Neural progenitor cell (in vitro differentiated cells): Measurements from ENCODE around the gene PARVG. TPM values are rescaled to one million over a fixed set of nuclear protein-coding genes. Genes with fewer than 3 reads are reported as not detected.

ENCODE experiments used
- DNase-seq: peaks from one replicate; pipeline ENCODE4 v3.0.0-alpha.2; 2016; ENCODE audit warnings: low spot score
- H2AFZ ChIP-seq: fragments of 200-600 bp; sonication (generic); replicated peaks from 2 replicates; pipeline ENCODE4 v1.6.1; 2016; ENCODE audit warnings: antibody characterized with exemption
- H3F3A ChIP-seq: fragments of 200-600 bp; sonication (generic); 2 replicates; pipeline ENCODE4 v1.6.1; 2016; ENCODE audit warnings: antibody characterized with exemption, low read depth
- H3K27ac ChIP-seq: fragments of 200-600 bp; sonication (generic); 2 replicates; pipeline ENCODE4 v1.5.1; 2016; ENCODE audit warnings: mild to moderate bottlenecking
- H3K27me3 ChIP-seq: fragments of 200-600 bp; sonication (generic); 2 replicates; pipeline ENCODE4 v1.6.1; 2016; ENCODE audit warnings: mild to moderate bottlenecking, moderate library complexity
- H3K36me3 ChIP-seq: fragments of 200-600 bp; sonication (generic); 2 replicates; pipeline ENCODE4 v1.5.1; 2016
- H3K4me1 ChIP-seq: fragments of 200-600 bp; sonication (generic); 2 replicates; pipeline ENCODE4 v1.6.1; 2016; ENCODE audit warnings: mixed run types
- H3K4me2 ChIP-seq: fragments of 200-600 bp; sonication (generic); 2 replicates; pipeline ENCODE4 v1.6.1; 2016
- H3K4me3 ChIP-seq: fragments of 200-600 bp; sonication (generic); 2 replicates; pipeline ENCODE4 v1.5.1; 2016
- H3K79me2 ChIP-seq: fragments of 200-600 bp; sonication (generic); 2 replicates; pipeline ENCODE4 v1.6.1; 2016; ENCODE audit warnings: low read depth
- H3K9ac ChIP-seq: fragments of 200-600 bp; sonication (generic); 2 replicates; pipeline ENCODE4 v1.6.1; 2016
- H3K9me3 ChIP-seq: fragments of 200-600 bp; sonication (generic); 2 replicates; pipeline ENCODE4 v1.5.1; 2016; ENCODE audit warnings: low read depth
- H4K20me1 ChIP-seq: fragments of 200-600 bp; sonication (generic); 2 replicates; pipeline ENCODE4 v1.6.1; 2016; ENCODE audit warnings: low read depth
- H3K27ac Mint-ChIP-seq: 3 replicates; pipeline ENCODE4 v1.8.0; 2021; ENCODE audit warnings: mixed read lengths
- H3K27me3 Mint-ChIP-seq: 2 replicates; pipeline ENCODE4 v1.8.0; 2022; ENCODE audit warnings: low read depth, mild to moderate bottlenecking, inconsistent platforms, moderate library complexity, mixed read lengths; ENCODE audit not compliant: insufficient read depth
- H3K36me3 Mint-ChIP-seq: 3 replicates; pipeline ENCODE4 v1.8.0; 2021; ENCODE audit warnings: mixed read lengths
- H3K4me1 Mint-ChIP-seq: 3 replicates; pipeline ENCODE4 v1.8.0; 2021; ENCODE audit warnings: mixed read lengths
- H3K4me3 Mint-ChIP-seq: 3 replicates; pipeline ENCODE4 v1.8.0; 2021; ENCODE audit warnings: mild to moderate bottlenecking, moderate library complexity, mixed read lengths
- H3K9me3 Mint-ChIP-seq: 3 replicates; pipeline ENCODE4 v1.8.0; 2020; ENCODE audit warnings: mixed read lengths
- EZH2 ChIP-seq: fragments of 200-600 bp; sonication (generic); IDR thresholded peaks from 2 replicates; pipeline ENCODE4 v1.6.1; 2017; ENCODE audit warnings: antibody characterized with exemption, mild to moderate bottlenecking, moderate library complexity
- EZH2phosphoT487 ChIP-seq: fragments of 200-600 bp; sonication (generic); IDR thresholded peaks from 2 replicates; pipeline ENCODE4 v1.6.1; 2017; ENCODE audit warnings: antibody characterized with exemption
- total RNA-seq: library from RNA; depleted of rRNA; stranded (reverse); fragments of >200 nt; gene quantifications from 2 replicates; pipeline ENCODE4 v1.2.3, GENCODE V29; 2015; ENCODE audit warnings: low replicate concordance
- TF ChIP-seq, protein P1 (sequence below): fragments of 200-600 bp; sonication (generic); IDR thresholded peaks from 2 replicates; pipeline ENCODE4 v1.5.1; 2017; ENCODE audit warnings: antibody characterized with exemption, mild to moderate bottlenecking

The PARVG gene
- total RNA-seq, 1 donor from 2014 or later: not detected

DNA sequence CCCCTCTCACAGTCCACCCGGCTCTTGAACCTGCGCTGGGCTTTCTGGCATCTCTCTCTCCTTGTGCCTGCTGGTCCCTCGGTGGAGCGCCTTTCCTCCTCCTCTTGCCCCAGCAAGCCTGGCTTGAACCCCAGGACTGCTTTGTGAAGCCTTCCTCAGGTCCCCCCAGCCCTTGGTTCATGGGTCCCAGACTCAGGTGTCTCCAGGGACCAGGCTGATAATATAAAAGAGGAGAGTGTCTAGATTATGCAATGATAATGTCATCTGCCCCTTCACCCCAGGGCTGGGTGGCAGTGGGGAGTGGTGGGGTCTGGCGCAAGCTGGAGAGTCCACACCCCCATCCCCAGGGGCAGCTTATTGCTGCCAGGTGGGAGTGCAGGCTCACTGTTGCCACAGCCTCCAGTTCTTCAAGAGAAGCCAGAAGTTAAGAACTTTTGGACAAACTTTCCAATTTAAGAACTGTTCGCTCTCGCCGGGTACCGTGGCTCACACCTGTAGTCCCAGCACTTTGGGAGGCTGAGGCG is 36.6 kb upstream of the PARVG start:
- H3K36me3 ChIP-seq: no peaks in the 10 kb centered on the region
- peaks cover 23% of the 10 kb centered on the region for H3K27me3 ChIP-seq
- H3K4me3 Mint-ChIP-seq: no peak overlapping the region
- H3K27ac Mint-ChIP-seq: peak overlapping the region; percentile 96
- no peak overlapping the region for H3K4me3 ChIP-seq
- no peak for DNase-seq
- peaks cover 4% of the 10 kb centered on the region for H3K9me3 Mint-ChIP-seq
- no peak overlapping the region for H3K27ac ChIP-seq
- H2AFZ ChIP-seq: no peak overlapping the region
- no peak overlapping the region for H3K9ac ChIP-seq
- H3K4me1 Mint-ChIP-seq: peaks cover 53% of the 10 kb centered on the region
- H3K27me3 Mint-ChIP-seq: peaks cover 27% of the 10 kb centered on the region
- peaks cover 8% of the 10 kb centered on the region for H4K20me1 ChIP-seq
- H3K4me2 ChIP-seq: peak overlapping the region; percentile 45
- H3K9me3 ChIP-seq: no peaks in the 10 kb centered on the region
- peaks cover 43% of the 10 kb centered on the region for H3F3A ChIP-seq
- TF ChIP-seq EZH2 (no peak), EZH2phosphoT487 (no peak)
- TF ChIP-seq, protein P1, sequence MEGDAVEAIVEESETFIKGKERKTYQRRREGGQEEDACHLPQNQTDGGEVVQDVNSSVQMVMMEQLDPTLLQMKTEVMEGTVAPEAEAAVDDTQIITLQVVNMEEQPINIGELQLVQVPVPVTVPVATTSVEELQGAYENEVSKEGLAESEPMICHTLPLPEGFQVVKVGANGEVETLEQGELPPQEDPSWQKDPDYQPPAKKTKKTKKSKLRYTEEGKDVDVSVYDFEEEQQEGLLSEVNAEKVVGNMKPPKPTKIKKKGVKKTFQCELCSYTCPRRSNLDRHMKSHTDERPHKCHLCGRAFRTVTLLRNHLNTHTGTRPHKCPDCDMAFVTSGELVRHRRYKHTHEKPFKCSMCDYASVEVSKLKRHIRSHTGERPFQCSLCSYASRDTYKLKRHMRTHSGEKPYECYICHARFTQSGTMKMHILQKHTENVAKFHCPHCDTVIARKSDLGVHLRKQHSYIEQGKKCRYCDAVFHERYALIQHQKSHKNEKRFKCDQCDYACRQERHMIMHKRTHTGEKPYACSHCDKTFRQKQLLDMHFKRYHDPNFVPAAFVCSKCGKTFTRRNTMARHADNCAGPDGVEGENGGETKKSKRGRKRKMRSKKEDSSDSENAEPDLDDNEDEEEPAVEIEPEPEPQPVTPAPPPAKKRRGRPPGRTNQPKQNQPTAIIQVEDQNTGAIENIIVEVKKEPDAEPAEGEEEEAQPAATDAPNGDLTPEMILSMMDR: no peak
- peaks cover 57% of the 10 kb centered on the region for H3K4me1 ChIP-seq
- no peaks in the 10 kb centered on the region for H3K36me3 Mint-ChIP-seq
- no peaks in the 10 kb centered on the region for H3K79me2 ChIP-seq

DNA sequence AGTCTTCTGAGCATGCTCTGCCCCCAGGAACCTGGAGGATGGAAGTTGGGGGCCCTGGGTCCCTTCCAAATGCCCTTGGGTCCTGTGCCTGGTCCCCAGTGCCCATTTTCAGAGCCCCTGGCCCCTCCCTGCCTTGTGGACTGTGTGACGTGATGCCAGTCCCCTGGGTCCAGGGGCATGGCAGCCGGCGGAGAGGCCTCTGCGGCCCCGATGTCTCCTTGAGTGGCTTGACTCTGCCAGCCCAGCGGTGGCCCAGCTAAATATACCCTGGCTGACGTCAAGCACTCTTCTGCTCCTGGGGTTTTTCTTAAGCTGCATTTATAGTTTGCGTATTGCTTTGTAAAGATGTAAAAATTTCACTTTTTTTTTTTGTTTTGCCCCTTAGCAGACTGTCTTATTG is 35.2 kb upstream of the PARVG start:
- Mint-ChIP-seq H3K9me3 (no peaks in the 10 kb centered on the region), H3K4me1 (peaks cover 57% of the 10 kb centered on the region), H3K27ac (no peak overlapping the region), H3K27me3 (peaks cover 26% of the 10 kb centered on the region), H3K36me3 (no peaks in the 10 kb centered on the region), H3K4me3 (no peak overlapping the region)
- no peaks in the 10 kb centered on the region for H3K9me3 ChIP-seq
- no peaks in the 10 kb centered on the region for H3K79me2 ChIP-seq
- peaks cover 23% of the 10 kb centered on the region for H3K27me3 ChIP-seq
- H3K36me3 ChIP-seq: no peaks in the 10 kb centered on the region
- TF ChIP-seq EZH2phosphoT487 (no peak), EZH2 (no peak)
- TF ChIP-seq, protein P1: no peak
- peaks cover 8% of the 10 kb centered on the region for H4K20me1 ChIP-seq
- no peak overlapping the region for H2AFZ ChIP-seq
- DNase-seq: no peak
- peaks cover 57% of the 10 kb centered on the region for H3K4me1 ChIP-seq
- H3K4me2 ChIP-seq: peak overlapping the region; percentile 12
- peaks cover 47% of the 10 kb centered on the region for H3F3A ChIP-seq
- H3K27ac ChIP-seq: no peak overlapping the region
- H3K9ac ChIP-seq: no peak overlapping the region
- H3K4me3 ChIP-seq: no peak overlapping the region

DNA sequence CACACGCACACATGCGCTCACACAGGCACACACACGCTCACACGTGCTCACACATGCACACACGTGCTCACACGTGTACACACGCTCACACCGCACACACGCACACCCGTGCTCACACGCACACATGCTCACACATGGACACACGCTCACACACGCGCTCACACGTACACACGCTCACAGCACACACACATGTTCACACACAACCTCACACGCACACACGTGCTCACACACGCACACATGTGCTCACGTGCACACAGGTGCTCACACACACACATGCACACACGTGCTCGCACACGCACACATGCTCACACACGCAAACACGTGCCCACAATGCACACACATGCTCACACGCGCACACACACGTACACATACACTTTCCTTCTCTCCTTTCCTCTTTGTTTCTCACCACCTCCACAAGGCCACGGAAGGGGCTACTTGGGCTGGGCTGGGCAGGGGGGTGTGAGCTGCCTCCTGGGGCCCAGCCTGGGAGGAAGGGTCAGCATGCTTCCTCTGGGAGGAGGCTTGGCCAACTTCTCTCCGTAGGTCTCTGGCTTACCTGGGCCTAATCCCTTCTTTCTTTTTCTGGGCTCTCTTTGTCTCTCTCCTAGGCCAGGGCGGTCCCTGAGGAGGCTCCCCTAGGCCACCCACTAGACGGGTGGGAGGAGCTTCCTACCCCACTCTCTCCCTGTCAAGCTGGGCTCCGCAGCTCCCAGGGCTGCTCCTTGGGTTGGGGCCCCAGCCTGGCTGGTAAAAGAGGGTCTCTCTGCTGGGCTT is 34.5 kb upstream of the PARVG start:
- Histone ChIP-seq H3K9me3 (no peaks in the 10 kb centered on the region), H3K27ac (no peak overlapping the region), H2AFZ (no peak overlapping the region), H3K36me3 (no peaks in the 10 kb centered on the region), H3K4me3 (no peak overlapping the region), H3K4me2 (peak overlapping the region; percentile 67), H3K9ac (no peak overlapping the region), H3F3A (peaks cover 47% of the 10 kb centered on the region), H3K4me1 (peaks cover 57% of the 10 kb centered on the region), H4K20me1 (peaks cover 8% of the 10 kb centered on the region), H3K79me2 (no peaks in the 10 kb centered on the region), H3K27me3 (peaks cover 23% of the 10 kb centered on the region)
- no peaks in the 10 kb centered on the region for H3K36me3 Mint-ChIP-seq
- peak overlapping the region; percentile 78 for H3K4me3 Mint-ChIP-seq
- peaks cover 26% of the 10 kb centered on the region for H3K27me3 Mint-ChIP-seq
- peak overlapping the region; percentile 89 for H3K27ac Mint-ChIP-seq
- TF ChIP-seq EZH2: no peak
- TF ChIP-seq EZH2phosphoT487: no peak
- TF ChIP-seq, protein P1: no peak
- H3K4me1 Mint-ChIP-seq: peaks cover 57% of the 10 kb centered on the region
- DNase-seq: peak; percentile 78
- no peaks in the 10 kb centered on the region for H3K9me3 Mint-ChIP-seq
